SK-N-SH (cell line): ENCODE measurements around the gene UBE4B. TPM values are rescaled to one million over a fixed set of nuclear protein-coding genes. Genes with fewer than 3 reads are reported as not detected.

Source experiments
- CTCF ChIA-PET: fragments of 300-600, 350-600 bp; formaldehyde crosslinking; extraction: SDS; loops from one replicate; lab custom pipeline; 2021; lab: Yijun Ruan, JAX
- POLR2A ChIA-PET: fragments of 350-600 bp; sonication (Branson Sonifier 250); formaldehyde crosslinking; extraction: SDS; loops from one replicate; lab custom pipeline; 2020; ENCODE audit warnings: antibody characterized with exemption, inconsistent platforms; lab: Yijun Ruan, JAX
- DNase-seq: peaks from one replicate; pipeline ENCODE4 v3.0.0; 2012
- H2AFZ ChIP-seq: fragments of 200-600 bp; sonication (generic); 2 replicates; pipeline ENCODE4 v1.8.1; 2016; ENCODE audit warnings: antibody characterized with exemption, mild to moderate bottlenecking, low read depth
- H3F3A ChIP-seq: fragments of 200-600 bp; sonication (generic); replicated peaks from 2 replicates; pipeline ENCODE3; 2016; ENCODE audit warnings: antibody characterized with exemption, mild to moderate bottlenecking; ENCODE audit not compliant: insufficient read depth
- H3K27ac ChIP-seq, 2 experiments: fragments of 200-500 bp in 1 of 2; fragments of 200-600 bp in 1 of 2; sonication (Bioruptor generic) in 1 of 2; sonication (generic), shearing (Covaris generic) in 1 of 2; 2 replicates each; pipeline versions ENCODE4 v1.5.1 to v1.6.1; 2014 to 2016; ENCODE audit warnings: low read depth in 2 of 2, inconsistent platforms in 1 of 2, low read length in 1 of 2, mild to moderate bottlenecking in 1 of 2, mixed read lengths in 1 of 2
- H3K27me3 ChIP-seq: fragments of 200-600 bp; sonication (generic), shearing (Covaris generic); 2 replicates; pipeline ENCODE4 v1.6.1; 2016; ENCODE audit warnings: mixed run types; ENCODE audit not compliant: insufficient read depth
- H3K36me3 ChIP-seq, 2 experiments: fragments of 200-500 bp in 1 of 2; fragments of 200-600 bp in 1 of 2; sonication (Bioruptor generic) in 1 of 2; sonication (generic) in 1 of 2; replicated peaks in 1 of 2; 2 replicates each; pipeline versions ENCODE3 to v1.5.1; 2014 to 2016; ENCODE audit warnings: low read length in 1 of 2, mild to moderate bottlenecking in 1 of 2; ENCODE audit not compliant: insufficient read depth in 2 of 2, control insufficient read depth in 1 of 2
- H3K4me1 ChIP-seq, 2 experiments: fragments of 200-500 bp in 1 of 2; fragments of 200-600 bp in 1 of 2; sonication (Bioruptor generic) in 1 of 2; sonication (generic), shearing (Covaris generic) in 1 of 2; 2 replicates each; pipeline versions ENCODE4 v1.5.1 to v1.6.1; 2014 to 2016; ENCODE audit warnings: low read depth in 1 of 2, low read length in 1 of 2, mixed run types in 1 of 2; ENCODE audit not compliant: insufficient read depth in 2 of 2, control insufficient read depth in 1 of 2
- H3K4me2 ChIP-seq: fragments of 200-600 bp; sonication (generic), shearing (Covaris generic); 2 replicates; pipeline ENCODE4 v1.6.1; 2017; ENCODE audit warnings: mixed run types
- H3K4me3 ChIP-seq, 2 experiments: fragments of 200-500 bp in 1 of 2; fragments of 200-600 bp in 1 of 2; sonication (Bioruptor generic) in 1 of 2; sonication (generic), shearing (Covaris generic) in 1 of 2; 2 replicates each; pipeline versions ENCODE4 v1.5.1 to v1.8.1; 2014 to 2016; ENCODE audit warnings: low read depth in 2 of 2, inconsistent platforms in 1 of 2, low read length in 1 of 2, mild to moderate bottlenecking in 1 of 2, mixed read lengths in 1 of 2, moderate library complexity in 1 of 2
- H3K79me2 ChIP-seq: fragments of 200-600 bp; sonication (generic); 2 replicates; pipeline ENCODE4 v1.8.1; 2017; ENCODE audit warnings: mild to moderate bottlenecking; ENCODE audit not compliant: insufficient read depth
- H3K9ac ChIP-seq: fragments of 200-600 bp; sonication (generic); 2 replicates; pipeline ENCODE4 v1.6.1; 2017; ENCODE audit warnings: mixed run types
- H3K9me2 ChIP-seq: fragments of 200-600 bp; sonication (generic); 2 replicates; pipeline ENCODE4 v1.6.1; 2017; ENCODE audit warnings: mixed run types
- H3K9me3 ChIP-seq: fragments of 200-600 bp; sonication (generic); 2 replicates; pipeline ENCODE4 v1.6.1; 2017; ENCODE audit warnings: mixed run types, mild to moderate bottlenecking, moderate library complexity
- H4K20me1 ChIP-seq: fragments of 200-600 bp; sonication (generic); 2 replicates; pipeline ENCODE4 v1.6.1; 2017; ENCODE audit warnings: mild to moderate bottlenecking, mixed run types; ENCODE audit not compliant: insufficient read depth
- CHD2 ChIP-seq: fragments of 150-350 bp; IDR thresholded peaks from 2 replicates; pipeline ENCODE4 v1.6.1; 2018; ENCODE audit warnings: low read length; ENCODE audit not compliant: partially characterized antibody
- CTCF ChIP-seq: fragments of 200-600 bp; sonication (generic); IDR thresholded peaks from 2 replicates; pipeline ENCODE4 v1.6.1; 2017; ENCODE audit warnings: antibody characterized with exemption, mild to moderate bottlenecking, moderate library complexity
- ELF1 ChIP-seq: IDR thresholded peaks from 2 replicates; pipeline ENCODE4 v1.4.0; 2012
- EP300 ChIP-seq, 2 experiments: IDR thresholded peaks; 2 replicates each; pipeline versions ENCODE4 v1.4.0 to v1.6.1; 2012; ENCODE audit warnings: borderline replicate concordance in 1 of 2, low read depth in 1 of 2, low read length in 1 of 2
- EZH2phosphoT487 ChIP-seq: fragments of 200-600 bp; sonication (generic); IDR thresholded peaks from 2 replicates; pipeline ENCODE4 v1.6.1; 2017; ENCODE audit warnings: low read depth, mixed run types, mild to moderate bottlenecking, antibody characterized with exemption, moderate library complexity, borderline replicate concordance
- GATA2 ChIP-seq: sonication (generic); formaldehyde crosslinking; IDR thresholded peaks from 2 replicates; pipeline ENCODE4 v1.5.0; 2020; ENCODE audit warnings: mild to moderate bottlenecking, missing genetic modification reagents
- IRF3 ChIP-seq: fragments of 150-350 bp; IDR thresholded peaks from 2 replicates; pipeline ENCODE4 v1.6.1; 2016; ENCODE audit warnings: mild to moderate bottlenecking, low read depth, low read length
- MAX ChIP-seq: IDR thresholded peaks from 2 replicates; pipeline ENCODE4 v1.4.0; 2012; ENCODE audit warnings: low read depth
- MEF2A ChIP-seq: IDR thresholded peaks from 2 replicates; pipeline ENCODE4 v1.4.0; 2012; ENCODE audit warnings: low read depth, borderline replicate concordance
- MXI1 ChIP-seq: IDR thresholded peaks from 2 replicates; pipeline ENCODE4 v1.6.1; 2012; ENCODE audit warnings: mild to moderate bottlenecking, low read depth, low read length, improper control_type of control experiment
- NFIC ChIP-seq: IDR thresholded peaks from 2 replicates; pipeline ENCODE4 v1.4.0; 2012; ENCODE audit warnings: borderline replicate concordance
- PBX3 ChIP-seq: IDR thresholded peaks from 2 replicates; pipeline ENCODE4; 2012
- RAD21 ChIP-seq: IDR thresholded peaks from 2 replicates; pipeline ENCODE4 v1.6.1; 2012; ENCODE audit warnings: mild to moderate bottlenecking, low read length
- RCOR1 ChIP-seq: fragments of 150-350 bp; IDR thresholded peaks from 2 replicates; pipeline ENCODE4 v1.6.1; 2017; ENCODE audit warnings: antibody characterized with exemption, low read length
- RFX5 ChIP-seq: IDR thresholded peaks from 2 replicates; pipeline ENCODE4 v1.6.1; 2012; ENCODE audit warnings: mild to moderate bottlenecking, improper control_type of control experiment, low read length
- SIN3A ChIP-seq: IDR thresholded peaks from 2 replicates; pipeline ENCODE4 v1.6.1; 2012; ENCODE audit warnings: low read depth, mild to moderate bottlenecking, low read length, moderate library complexity, borderline replicate concordance
- TAF1 ChIP-seq: IDR thresholded peaks from 2 replicates; pipeline ENCODE4 v1.6.1; 2012; ENCODE audit warnings: low read depth, mild to moderate bottlenecking, low read length, moderate library complexity, borderline replicate concordance
- TCF12 ChIP-seq: IDR thresholded peaks from 2 replicates; pipeline ENCODE4 v1.4.0; 2012
- YY1 ChIP-seq: IDR thresholded peaks from 2 replicates; pipeline ENCODE4 v1.4.0; 2012; ENCODE audit warnings: low read depth, mild to moderate bottlenecking
- WGBS: methylation state at CpG from one replicate; pipeline ENCODE4 v1.1.6; 2017; ENCODE audit warnings: low lambda C conversion rate; 5-methylcytosine and 5-hydroxymethylcytosine counted together
- polyA plus RNA-seq, 3 experiments: library from polyadenylated mRNA; depleted of rRNA; stranded (reverse); fragments of >200 nt; gene quantifications; 2 replicates each; pipeline ENCODE4 v1.2.3, GENCODE V29; 2012

UBE4B gene
- polyA plus RNA-seq, 1 of the 3 experiments (the other 2 are of a cell fraction): 19.1 TPM

GRCh38 chr1:10063878-10064277 is 31.1 kb downstream of the UBE4B start:
- no peaks in the 10 kb centered on the region for H3K36me3 ChIP-seq
- TF ChIP-seq RAD21 (no peak), EZH2phosphoT487 (no peak), MAX (no peak), RCOR1 (no peak), PBX3 (no peak), NFIC (no peak), TAF1 (no peak), GATA2 (CRISPR knock-in tag) (no peak), TCF12 (no peak), CTCF (no peak), RFX5 (no peak)

GRCh38 chr1:10064416-10065343 is 31.9 kb downstream of the UBE4B start:
- Histone ChIP-seq H3K27ac (peak overlapping the region in 1 of 2 experiments; percentile 45; a peak in 1 of 4 replicates), H3K36me3 (no peaks in the 10 kb centered on the region), H3K4me3 (no peak overlapping the region), H3K4me1 (peaks cover 0 to 9% of the 10 kb centered on the region in 2 experiments; a peak in 2 of 4 replicates), H3K9ac (no peak overlapping the region), H2AFZ (no peak overlapping the region), H3K27me3 (no peaks in the 10 kb centered on the region), H3K4me2 (no peak overlapping the region), H3F3A (peaks cover 16% of the 10 kb centered on the region), H3K79me2 (peaks cover 93% of the 10 kb centered on the region), H3K9me2 (no peaks in the 10 kb centered on the region), H4K20me1 (no peaks in the 10 kb centered on the region), H3K9me3 (no peaks in the 10 kb centered on the region)
- WGBS: 91% methylated on average over 8 of the region's 8 CpGs
- no peak for DNase-seq
- ChIA-PET POLR2A (no interaction called here), CTCF (no interaction called here)
- no peak for TF ChIP-seq EP300 (IDR thresholded peaks at IDR 0.05; ENCODE audit: borderline replicate concordance in 1 of 2, low read depth in 1 of 2, low read length in 1 of 2)
- TF ChIP-seq CTCF: no peak
- TF ChIP-seq RCOR1: no peak
- TF ChIP-seq MEF2A: no peak
- no peak for TF ChIP-seq TAF1
- TF ChIP-seq SIN3A: no peak
- no peak for TF ChIP-seq MXI1
- no peak for TF ChIP-seq CHD2
- TF ChIP-seq RAD21: no peak
- no peak for TF ChIP-seq MAX
- TF ChIP-seq GATA2 (CRISPR knock-in tag): no peak
- no peak for TF ChIP-seq IRF3
- no peak for TF ChIP-seq YY1
- TF ChIP-seq ELF1: no peak
- TF ChIP-seq TCF12: no peak

More at GRCh38 chr1:10063878-10064277, 31.1 kb downstream of the UBE4B start:
- peaks cover 93% of the 10 kb centered on the region for H3K79me2 ChIP-seq
- no peak overlapping the region for H3K27ac ChIP-seq
- H3K4me2 ChIP-seq: no peak overlapping the region
- H3K9me3 ChIP-seq: no peaks in the 10 kb centered on the region
- ChIA-PET POLR2A (no interaction called here), CTCF (no interaction called here)
- no peak overlapping the region for H3K9ac ChIP-seq
- H3K4me1 ChIP-seq: peaks cover 0 to 9% of the 10 kb centered on the region in 2 experiments; a peak in 2 of 4 replicates
- WGBS: 95% methylated on average over 7 of the region's 7 CpGs
- no peak overlapping the region for H3K4me3 ChIP-seq
- no peaks in the 10 kb centered on the region for H4K20me1 ChIP-seq
- no peak overlapping the region for H2AFZ ChIP-seq
- no peaks in the 10 kb centered on the region for H3K9me2 ChIP-seq
- H3F3A ChIP-seq: peaks cover 16% of the 10 kb centered on the region
- H3K27me3 ChIP-seq: no peaks in the 10 kb centered on the region
- DNase-seq: no peak
